ENCODE data around the gene ZNF554. TPM values are rescaled to one million over a fixed set of nuclear protein-coding genes. Genes with fewer than 3 reads are reported as not detected.

ZNF554 gene
- total and polyA plus RNA-seq, 2 of the 8 experiments (the other 6 are each of a cell fraction or from before 2014, with no cell fraction given): 1.8 to 5.7 TPM

DNA sequence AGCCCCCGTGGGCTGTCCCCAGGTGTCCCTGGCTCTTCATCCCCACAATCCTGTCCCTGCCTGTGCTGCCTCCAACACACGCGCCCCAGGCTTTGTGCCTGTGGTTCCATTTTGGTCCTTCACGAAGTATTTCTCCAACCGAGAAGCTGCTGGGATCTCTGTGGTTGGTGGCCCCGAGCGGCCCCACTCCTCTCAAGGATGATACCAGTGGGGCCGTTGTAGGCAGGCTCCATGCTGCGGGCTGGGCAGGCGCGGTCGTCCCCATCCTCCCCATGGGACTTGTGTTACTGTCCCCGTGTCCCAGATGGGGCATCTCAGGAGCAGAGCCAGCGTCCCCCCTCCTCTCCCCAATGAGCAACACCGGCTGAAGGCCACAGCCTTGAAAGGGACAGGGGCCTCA, 3.7 kb upstream of the ZNF554 start:
- Histone ChIP-seq H3K4me2 (ENCODE audit: insufficient read depth in 1 of 2, low read depth in 2 of 2, low read length in 2 of 2) (no peak overlapping the region), H3K14ac (ENCODE audit: insufficient read length) (no peak overlapping the region), H3K27ac (ENCODE audit: low read depth, low read length) (no peak overlapping the region), H3K27me3 (replicated peaks in 1 of 4; ENCODE audit: control insufficient read depth in 3 of 4, extremely low read depth in 1 of 4, insufficient read depth in 3 of 4, low read length in 3 of 4) (no peaks in the 10 kb centered on the region), H3K4me3 (ENCODE audit: extremely low read depth in 1 of 4, insufficient read depth in 2 of 4, low read depth in 3 of 4, low read length in 4 of 4) (no peak overlapping the region), H4K8ac (ENCODE audit: extremely low read depth, insufficient read depth, low read length) (no peak overlapping the region), H2BK5ac (ENCODE audit: low read depth, low read length) (no peak overlapping the region), H3K4me1 (replicated peaks in 1 of 4; ENCODE audit: control insufficient read depth in 3 of 4, insufficient read depth in 4 of 4, low read length in 3 of 4) (no peaks in the 10 kb centered on the region), H2AFZ (ENCODE audit: low read length) (no peak overlapping the region), H3K56ac (replicated peaks; ENCODE audit: insufficient read length, low read depth, low read length) (no peak overlapping the region), H3K79me1 (ENCODE audit: low read depth, low read length) (no peaks in the 10 kb centered on the region), H2BK20ac (ENCODE audit: low read length) (no peak overlapping the region), H4K91ac (replicated peaks; ENCODE audit: insufficient read length, low read length) (no peak overlapping the region), H2AK5ac (ENCODE audit: low read depth, low read length) (no peak overlapping the region), H3K23ac (ENCODE audit: insufficient read length) (no peak overlapping the region), H3K79me2 (ENCODE audit: control insufficient read depth in 1 of 2, insufficient read depth in 2 of 2, low read length in 2 of 2) (no peaks in the 10 kb centered on the region), H2BK12ac (ENCODE audit: low read depth, low read length) (no peak overlapping the region), H3K9me3 (ENCODE audit: insufficient read depth in 2 of 2, low read depth in 1 of 2, low read length in 1 of 2) (no peaks in the 10 kb centered on the region), H3K23me2 (ENCODE audit: low read depth, low read length) (peaks cover 4% of the 10 kb centered on the region; the same call in 1 of the 2 replicates), H4K5ac (ENCODE audit: insufficient read length, low read depth, low read length) (no peak overlapping the region), H2BK15ac (ENCODE audit: low read length) (no peak overlapping the region), H3K4ac (replicated peaks; ENCODE audit: insufficient read length, low read depth, low read length) (no peak overlapping the region), H3K36me3 (ENCODE audit: control insufficient read depth in 2 of 4, insufficient read depth in 4 of 4, low read length in 3 of 4) (peaks cover 11 to 27% (median 20%) of the 10 kb centered on the region in 4 experiments; a peak in 6 of 8 replicates), H3K18ac (ENCODE audit: extremely low read depth, low read length) (no peak overlapping the region), H3K9ac (replicated peaks in 1 of 4; ENCODE audit: extremely low read depth in 1 of 4, low read depth in 3 of 4, low read length in 3 of 4) (no peak overlapping the region), H2BK120ac (replicated peaks; ENCODE audit: low read depth, low read length) (no peak overlapping the region), H4K20me1 (replicated peaks in 1 of 2; ENCODE audit: control insufficient read depth in 1 of 2, insufficient read depth in 2 of 2, low read length in 2 of 2) (peaks cover 4 to 7% of the 10 kb centered on the region in 2 experiments)
- DNase-seq (ENCODE audit: low read depth in 1 of 2, low spot score in 2 of 2): no peak
- CTCF ChIA-PET (ENCODE audit: partially characterized antibody): no interaction called here
- POLR2A ChIA-PET (ENCODE audit: partially characterized antibody): interaction anchor here (0.6 to 0.8 kb wide), 2 partner anchors 38 to 824 kb away, joined by 3 read pairs; no protein-coding TSS in a partner anchor
- TF ChIP-seq, protein P1, sequence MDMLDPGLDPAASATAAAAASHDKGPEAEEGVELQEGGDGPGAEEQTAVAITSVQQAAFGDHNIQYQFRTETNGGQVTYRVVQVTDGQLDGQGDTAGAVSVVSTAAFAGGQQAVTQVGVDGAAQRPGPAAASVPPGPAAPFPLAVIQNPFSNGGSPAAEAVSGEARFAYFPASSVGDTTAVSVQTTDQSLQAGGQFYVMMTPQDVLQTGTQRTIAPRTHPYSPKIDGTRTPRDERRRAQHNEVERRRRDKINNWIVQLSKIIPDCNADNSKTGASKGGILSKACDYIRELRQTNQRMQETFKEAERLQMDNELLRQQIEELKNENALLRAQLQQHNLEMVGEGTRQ (IDR thresholded peaks at IDR 0.05; ENCODE audit: low read length): no peak
- TF ChIP-seq JUN (IDR thresholded peaks at IDR 0.05; ENCODE audit: low read depth, low read length) (no peak), SP1 (IDR thresholded peaks at IDR 0.05; ENCODE audit: low read depth, low read length) (no peak), BACH1 (IDR thresholded peaks at IDR 0.05; ENCODE audit: low read length) (no peak), NRF1 (IDR thresholded peaks at IDR 0.05; ENCODE audit: low read depth, low read length) (no peak), TEAD4 (IDR thresholded peaks at IDR 0.05; ENCODE audit: low read depth, low read length) (no peak)
- 82% methylated on average over 15 of the region's 15 CpGs; no CpG with 5 or more reads in 1 of the 2 experiments for WGBS, 2 experiments (ENCODE audit: extremely low coverage in 1 of 2, insufficient coverage in 1 of 2, insufficient read length in 1 of 2, insufficient replicate concordance in 2 of 2, low coverage in 1 of 2, low lambda C conversion rate in 2 of 2, missing lambda C conversion rate in 1 of 2)
- FAIRE-seq: no peak
